GM19468 (cell line): ENCODE results near the gene RTN4R.

Source experiments
- ATAC-seq: cut with Tn5 transposase; IDR thresholded peaks from one replicate; pipeline ENCODE4 v1.9.1; 2021; ENCODE audit warnings: mild to moderate bottlenecking, moderate library complexity, moderate number of reproducible peaks; ENCODE audit not compliant: unreplicated experiment; ENCODE audit errors: extremely low read depth

The RTN4R gene

DNA sequence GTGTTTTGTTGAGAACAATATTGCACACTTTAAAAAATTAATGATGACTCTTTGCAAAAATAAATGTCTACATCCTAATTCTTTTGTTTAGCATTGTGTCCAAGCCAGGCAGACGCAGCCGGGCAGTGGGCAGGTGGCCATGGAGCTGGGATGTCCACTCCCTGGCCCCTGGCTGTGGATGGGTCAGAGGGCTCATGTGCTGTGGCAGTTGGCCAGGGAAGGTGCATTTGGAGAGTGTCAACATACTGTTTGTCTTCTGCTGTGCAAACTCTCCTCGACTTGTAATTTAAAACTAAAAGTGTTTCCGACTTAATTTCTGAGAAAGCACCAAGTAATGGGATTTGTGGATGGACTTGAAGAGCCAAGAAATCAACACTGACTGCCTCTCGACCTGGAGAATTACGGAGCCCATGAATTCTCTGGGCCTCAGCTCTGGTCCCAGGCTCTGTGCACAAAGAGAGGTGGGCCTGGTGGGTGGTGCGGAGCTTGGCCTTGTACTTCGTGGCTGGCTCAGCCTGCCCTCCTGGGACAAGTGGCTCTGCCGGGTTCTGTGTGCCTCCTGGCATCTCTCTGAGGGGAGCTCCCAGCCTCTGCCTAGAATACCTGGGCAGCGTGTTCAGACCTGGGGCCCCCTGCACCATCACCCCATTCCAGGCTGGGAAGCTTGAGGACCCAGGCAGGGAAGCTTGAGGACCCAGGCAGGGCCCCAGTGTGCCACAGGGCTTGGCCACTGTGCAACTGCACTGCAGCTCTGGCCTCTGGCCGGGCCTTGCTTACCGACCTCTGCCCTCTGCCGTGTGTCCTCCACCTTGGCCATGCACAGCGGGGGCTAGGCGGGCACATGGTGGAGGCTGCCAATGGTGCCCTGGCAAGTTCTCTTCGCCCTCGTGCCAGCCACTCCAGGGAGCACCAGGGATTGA, 46.4 kb downstream of the RTN4R start:
- no peak for ATAC-seq

GRCh38 chr22:20220629-20221026, 47.5 kb downstream of the RTN4R start:
- no peak for ATAC-seq

GRCh38 chr22:20219667-20220628, 48.2 kb downstream of the RTN4R start:
- ATAC-seq, result no peak

GRCh38 chr22:20218987-20219386, 49.1 kb downstream of the RTN4R start:
- no peak for ATAC-seq

DNA sequence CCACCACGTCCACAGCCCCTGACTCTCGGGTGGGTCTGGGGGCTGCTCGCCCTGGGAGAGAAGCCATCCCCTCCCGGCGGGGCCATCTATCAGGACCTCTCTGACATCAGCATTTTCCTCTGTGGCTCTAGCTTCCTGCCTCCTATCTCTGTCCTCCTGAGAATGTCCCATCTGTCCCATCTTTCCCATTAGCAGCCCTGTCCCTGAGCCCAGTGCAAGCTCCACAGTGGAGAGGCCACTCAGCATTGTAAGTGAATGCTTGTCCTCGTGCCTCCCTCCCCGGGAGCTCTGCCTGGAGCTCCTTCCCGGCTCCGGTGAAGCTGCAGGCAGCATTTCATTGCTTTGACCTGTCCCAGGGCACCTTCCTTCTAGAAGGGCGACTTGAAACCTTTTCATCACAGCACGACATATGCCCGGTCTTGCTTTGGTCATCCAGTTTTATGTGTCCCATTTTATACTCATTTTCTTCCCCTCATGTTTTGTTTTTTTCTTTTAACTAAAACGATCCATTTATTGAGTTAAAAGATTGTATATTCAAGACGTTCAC, 49.7 kb downstream of the RTN4R start:
- ATAC-seq, result no peak

GRCh38 chr22:20217563-20217962, 50.6 kb downstream of the RTN4R start:
- ATAC-seq, result no peak

DNA sequence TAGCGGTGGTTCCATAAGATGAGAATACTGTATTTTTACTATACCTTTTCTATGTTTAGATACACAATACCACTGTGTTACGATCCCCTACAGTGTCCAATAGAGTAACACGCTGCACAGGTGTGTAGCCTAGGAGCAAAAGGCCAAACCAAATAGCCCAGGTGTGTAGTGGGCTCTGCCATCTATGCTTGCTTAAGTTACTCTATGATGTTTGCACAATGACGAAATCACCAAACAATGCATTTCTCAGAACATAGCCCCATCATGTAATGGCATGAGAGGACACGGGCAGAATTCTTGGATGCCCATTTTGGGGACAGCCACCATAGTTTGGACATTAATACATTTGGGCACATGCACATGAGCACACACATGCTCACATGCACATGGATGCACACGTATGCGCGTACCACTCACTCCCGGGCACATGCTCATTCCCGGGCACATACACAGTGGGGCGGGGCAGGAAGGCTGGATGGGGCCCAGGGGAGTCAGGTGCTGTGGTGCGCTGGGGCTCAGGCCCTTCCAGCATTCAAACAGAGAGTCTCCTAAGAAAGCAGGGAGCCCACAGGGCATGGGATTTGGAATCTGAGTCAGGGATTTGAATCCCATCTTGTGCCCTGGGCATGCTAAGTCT, 51.1 kb downstream of the RTN4R start:
- ATAC-seq, result no peak

GRCh38 chr22:20215742-20216141, 52.4 kb downstream of the RTN4R start:
- no peak for ATAC-seq

DNA sequence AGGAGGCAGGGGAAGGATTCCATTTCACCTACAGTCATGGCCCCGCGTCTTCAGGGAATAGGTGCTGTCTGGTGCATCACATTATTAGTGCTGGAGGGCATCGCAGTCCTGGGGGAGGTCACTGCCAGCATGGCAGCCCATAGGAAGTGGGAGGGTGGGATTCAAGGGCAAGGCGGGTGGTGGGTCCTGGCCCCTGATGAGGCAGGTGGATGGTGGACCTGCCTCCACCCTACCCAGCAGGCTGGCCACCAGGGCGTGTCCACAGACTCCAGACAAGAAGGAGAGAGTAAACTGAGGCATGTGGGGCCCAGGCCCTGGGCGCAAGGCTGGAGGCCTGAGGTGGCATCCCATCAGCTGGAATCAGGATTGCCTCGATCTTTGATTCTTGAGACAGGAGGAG, 53.3 kb downstream of the RTN4R start:
- no peak for ATAC-seq

- ATAC-seq, result no peak
These were observed 54.0 kb downstream of the RTN4R start for GRCh38 chr22:20213833-20214708.

GRCh38 chr22:20212754-20213699, 55.1 kb downstream of the RTN4R start:
- no peak for ATAC-seq

- ATAC-seq, result no peak
These were observed 55.9 kb downstream of the RTN4R start for GRCh38 chr22:20211997-20212753.

GRCh38 chr22:20211409-20211996, 56.6 kb downstream of the RTN4R start:
- ATAC-seq, result no peak

DNA sequence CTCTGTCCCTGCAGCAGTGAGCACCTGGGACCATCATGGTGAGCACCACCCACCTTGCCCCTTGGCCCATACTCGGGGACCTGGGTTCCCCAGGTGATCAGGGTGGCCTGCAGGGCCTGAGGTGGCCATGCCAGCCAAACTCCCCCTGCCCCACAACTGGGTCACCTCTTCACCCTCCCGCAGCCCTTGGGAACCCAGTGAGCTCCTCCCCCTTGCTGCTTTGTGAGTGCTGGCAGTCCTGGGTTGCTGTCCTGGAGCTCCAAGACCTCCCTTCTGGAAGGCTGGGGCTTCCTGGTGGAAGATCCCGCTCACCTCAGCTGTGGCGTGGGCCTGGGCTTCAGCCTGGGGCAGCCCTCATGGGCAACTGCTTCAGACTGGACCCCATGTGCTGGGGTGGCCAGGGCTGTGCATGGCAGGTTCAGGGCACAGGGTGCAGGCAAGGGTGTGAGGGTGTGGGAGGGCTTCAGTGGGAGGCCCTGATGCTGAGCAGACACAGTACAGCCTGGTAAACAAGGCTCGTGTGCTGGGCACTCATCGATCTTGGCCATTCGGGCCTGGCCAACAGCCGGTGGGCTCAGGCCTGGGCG, 57.6 kb downstream of the RTN4R start:
- no peak for ATAC-seq

DNA sequence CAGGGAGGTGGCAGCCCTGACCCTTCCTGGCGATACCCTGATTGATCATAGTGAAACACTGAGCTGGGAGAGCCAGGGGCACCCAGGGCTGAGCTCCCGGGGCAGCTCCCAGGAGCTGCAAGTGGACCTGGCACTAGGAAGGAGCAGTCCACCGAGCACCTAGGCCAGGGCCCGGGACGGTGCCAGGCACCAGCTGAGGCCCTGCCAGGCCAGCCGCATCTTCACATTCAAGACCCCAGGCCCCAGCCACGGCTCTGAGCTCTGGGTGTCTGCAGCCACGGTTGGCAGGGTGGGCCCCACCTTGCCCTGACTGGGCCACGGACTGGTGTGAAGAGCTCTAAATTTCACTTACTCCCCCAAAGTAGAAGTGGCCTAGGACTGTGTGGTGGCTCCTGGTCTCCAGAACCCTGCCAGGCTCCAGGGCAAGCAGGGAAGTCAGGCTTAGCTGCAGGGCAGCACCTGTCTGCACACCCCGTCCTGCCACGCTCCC, 58.3 kb downstream of the RTN4R start:
- no peak for ATAC-seq

DNA sequence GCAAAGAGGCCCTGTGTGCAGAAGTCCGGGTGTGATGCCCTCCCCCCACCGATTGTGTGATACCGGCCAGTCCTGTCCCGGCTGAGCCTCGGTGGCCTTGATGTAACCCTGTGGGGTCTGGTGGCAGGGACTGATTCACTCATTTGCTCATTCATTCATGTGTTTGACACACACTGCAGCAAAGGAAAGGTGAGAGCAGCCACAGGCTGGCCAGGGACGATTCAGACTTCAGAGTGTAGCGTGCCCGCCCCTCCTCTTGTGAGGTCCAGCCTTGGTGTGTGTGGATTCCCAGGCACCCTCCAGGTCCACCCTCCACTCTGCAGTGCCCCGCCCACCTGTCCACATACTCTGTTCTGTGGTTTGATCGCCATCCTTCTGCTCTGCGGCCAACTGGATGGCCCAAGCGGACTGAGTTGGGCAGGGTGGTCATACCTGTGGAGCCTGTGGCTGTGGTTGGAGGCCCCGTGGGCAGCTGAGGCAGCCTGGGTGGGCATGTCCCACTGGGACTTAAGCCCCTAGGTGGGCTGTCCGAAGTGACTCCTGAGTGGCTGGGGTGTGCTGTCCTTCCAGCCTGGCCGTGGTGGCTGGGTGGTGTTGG, 59.3 kb downstream of the RTN4R start:
- ATAC-seq, result no peak
